ENCODE measurements around the gene CRAT. TPM values are rescaled to one million over a fixed set of nuclear protein-coding genes. Genes with fewer than 3 reads are reported as not detected.

The CRAT gene
- total and polyA plus RNA-seq, 2 donors from 2014 or later = 32.3 to 76.8 TPM

- no peak for TF ChIP-seq CTCF (IDR thresholded peaks at IDR 0.05; ENCODE audit: borderline replicate concordance, extremely low read depth, insufficient read depth)
- Histone ChIP-seq H3K36me3 (ENCODE audit: control insufficient read depth in 2 of 3, insufficient read depth in 3 of 3, low read length in 3 of 3) (peaks cover 0 to 3% (median 2%) of the 10 kb centered on the region in 3 donors), H3K27ac (ENCODE audit: low read depth in 2 of 2, low read length in 2 of 2) (no peak overlapping the region), H3K27me3 (ENCODE audit: control insufficient read depth, insufficient read depth, low read length) (no peaks in the 10 kb centered on the region), H3K4me3 (ENCODE audit: low read length in 3 of 3) (no peak overlapping the region), H3K4me1 (ENCODE audit: control insufficient read depth in 2 of 3, insufficient read depth in 2 of 3, low read depth in 1 of 3, low read length in 3 of 3) (no peaks in the 10 kb centered on the region), H3K9me3 (ENCODE audit: control insufficient read depth in 2 of 3, insufficient read depth in 1 of 3, low read length in 3 of 3) (no peaks in the 10 kb centered on the region), H3K9ac (ENCODE audit: low read length in 3 of 3) (no peak overlapping the region)
- intact Hi-C loops (cut with DNase I) = no loop called here
- FAIRE-seq = no peak
- no peak for DNase-seq
These were observed 8.5 kb downstream of the CRAT start for GRCh38 chr9:129102095-129102525.

- H3K9me3 ChIP-seq (ENCODE audit: control insufficient read depth in 2 of 3, insufficient read depth in 1 of 3, low read length in 3 of 3) = no peaks in the 10 kb centered on the region
- intact Hi-C loops (cut with DNase I) = no loop called here
- H3K36me3 ChIP-seq (ENCODE audit: control insufficient read depth in 2 of 3, insufficient read depth in 3 of 3, low read length in 3 of 3) = peaks cover 0 to 3% (median 2%) of the 10 kb centered on the region in 3 donors
- H3K27ac ChIP-seq (ENCODE audit: low read depth in 2 of 2, low read length in 2 of 2) = no peak overlapping the region
- no peaks in the 10 kb centered on the region for H3K4me1 ChIP-seq (ENCODE audit: control insufficient read depth in 2 of 3, insufficient read depth in 2 of 3, low read depth in 1 of 3, low read length in 3 of 3)
- TF ChIP-seq CTCF (IDR thresholded peaks at IDR 0.05; ENCODE audit: borderline replicate concordance, extremely low read depth, insufficient read depth) = no peak
- H3K4me3 ChIP-seq (ENCODE audit: low read length in 3 of 3) = no peak overlapping the region
- no peaks in the 10 kb centered on the region for H3K27me3 ChIP-seq (ENCODE audit: control insufficient read depth, insufficient read depth, low read length)
- DNase-seq (no peak), FAIRE-seq (no peak)
- no peak overlapping the region for H3K9ac ChIP-seq (ENCODE audit: low read length in 3 of 3)
These were observed 9.3 kb downstream of the CRAT start for GRCh38 chr9:129101279-129101678.

GRCh38 chr9:129100383-129101169 lies 10.0 kb downstream of the CRAT start:
- Histone ChIP-seq H3K27ac (ENCODE audit: low read depth in 2 of 2, low read length in 2 of 2) (no peak overlapping the region), H3K27me3 (ENCODE audit: control insufficient read depth, insufficient read depth, low read length) (no peaks in the 10 kb centered on the region), H3K4me3 (ENCODE audit: low read length in 3 of 3) (no peak overlapping the region), H3K9me3 (ENCODE audit: control insufficient read depth in 2 of 3, insufficient read depth in 1 of 3, low read length in 3 of 3) (no peaks in the 10 kb centered on the region), H3K36me3 (ENCODE audit: control insufficient read depth in 2 of 3, insufficient read depth in 3 of 3, low read length in 3 of 3) (peaks cover 0 to 4% (median 3%) of the 10 kb centered on the region in 3 donors), H3K4me1 (ENCODE audit: control insufficient read depth in 2 of 3, insufficient read depth in 2 of 3, low read depth in 1 of 3, low read length in 3 of 3) (no peaks in the 10 kb centered on the region), H3K9ac (ENCODE audit: low read length in 3 of 3) (no peak overlapping the region)
- no peak for TF ChIP-seq CTCF (IDR thresholded peaks at IDR 0.05; ENCODE audit: borderline replicate concordance, extremely low read depth, insufficient read depth)
- intact Hi-C loops (cut with DNase I) = no loop called here
- FAIRE-seq (no peak), DNase-seq (peak in 1 of 5 donors; percentile 41)

Measured in kidney (tissue), 14 donors.